ENCODE measurements around the gene TACSTD2. TPM values are rescaled to one million over a fixed set of nuclear protein-coding genes. Genes with fewer than 3 reads are reported as not detected.

Gene TACSTD2
- total and polyA plus RNA-seq, 2 donors (not counting 1 experiment from before 2014, with no cell fraction given) = not detected

- no peak overlapping the region for H3K27ac ChIP-seq (ENCODE audit: low read length in 2 of 2)
- Mint-ChIP-seq H3K27ac (no peak overlapping the region), H3K4me3 (no peak overlapping the region), H3K27me3 (peaks cover 61% of the 10 kb centered on the region), H3K9me3 (ENCODE audit: insufficient read depth) (no peaks in the 10 kb centered on the region), H3K4me1 (no peaks in the 10 kb centered on the region)
- no peaks in the 10 kb centered on the region for H3K9me3 ChIP-seq (ENCODE audit: control extremely low read depth in 1 of 3, control insufficient read depth in 2 of 3, insufficient read depth in 1 of 3, low read length in 2 of 3)
- intact Hi-C loops (cut with micrococcal nuclease) = no loop called here
- H3K4me1 ChIP-seq (ENCODE audit: control insufficient read depth in 2 of 2, insufficient read depth in 2 of 2, low read length in 2 of 2) = no peaks in the 10 kb centered on the region
- 19% methylated on average over 5 of the region's 6 CpGs for WGBS (ENCODE audit: insufficient coverage)
- H3K4me3 ChIP-seq (ENCODE audit: control extremely low read depth in 1 of 5, extremely low read depth in 1 of 5, insufficient read depth in 1 of 5, low read depth in 2 of 5, low read length in 4 of 5) = no peak overlapping the region
- DNase-seq (no peak), ATAC-seq (ENCODE audit: low read depth) (no peak)
- no peaks in the 10 kb centered on the region for H3K36me3 ChIP-seq (replicated peaks in 1 of 2; ENCODE audit: control extremely low read depth in 1 of 2, control insufficient read depth in 1 of 2, extremely low read depth in 1 of 2, insufficient read depth in 2 of 2, low read length in 1 of 2)
- no peaks in the 10 kb centered on the region for H4K20me1 ChIP-seq (ENCODE audit: control insufficient read depth, insufficient read depth, low read length, poor library complexity, severe bottlenecking)
- TF ChIP-seq CTCF (IDR thresholded peaks at IDR 0.05) = no peak
- TF ChIP-seq EZH2 (IDR thresholded peaks at IDR 0.05; ENCODE audit: borderline replicate concordance, insufficient read depth, low read depth, low read length, poor library complexity, severe bottlenecking) = no peak
- peaks cover 0 to 4% (median 2%) of the 10 kb centered on the region in 4 experiments for H3K27me3 ChIP-seq (replicated peaks in 1 of 4; ENCODE audit: control extremely low read depth in 1 of 4, control insufficient read depth in 3 of 4, insufficient read depth in 4 of 4, low read length in 3 of 4)
- H3K79me2 ChIP-seq (ENCODE audit: control insufficient read depth, insufficient read depth, low read length) = no peaks in the 10 kb centered on the region
- POLR2A ChIA-PET = no interaction called here
- H3K9ac ChIP-seq (ENCODE audit: low read length) = no peak overlapping the region
- H3K4me2 ChIP-seq (replicated peaks; ENCODE audit: low read depth, low read length, poor library complexity, severe bottlenecking) = no peak overlapping the region
- H2AFZ ChIP-seq (ENCODE audit: insufficient read depth, low read depth, low read length, poor library complexity, severe bottlenecking) = no peak overlapping the region
- CTCF ChIA-PET = no interaction called here
These were observed 20.9 kb upstream of the TACSTD2 start for GRCh38 chr1:58597996-58598395.

- Histone ChIP-seq H2AFZ (ENCODE audit: insufficient read depth, low read depth, low read length, poor library complexity, severe bottlenecking) (no peak overlapping the region), H3K4me3 (ENCODE audit: control extremely low read depth in 1 of 5, extremely low read depth in 1 of 5, insufficient read depth in 1 of 5, low read depth in 2 of 5, low read length in 4 of 5) (no peak overlapping the region), H3K79me2 (ENCODE audit: control insufficient read depth, insufficient read depth, low read length) (no peaks in the 10 kb centered on the region), H3K4me2 (replicated peaks; ENCODE audit: low read depth, low read length, poor library complexity, severe bottlenecking) (no peak overlapping the region), H3K9me3 (ENCODE audit: control extremely low read depth in 1 of 3, control insufficient read depth in 2 of 3, insufficient read depth in 1 of 3, low read length in 2 of 3) (no peaks in the 10 kb centered on the region), H4K20me1 (ENCODE audit: control insufficient read depth, insufficient read depth, low read length, poor library complexity, severe bottlenecking) (no peaks in the 10 kb centered on the region), H3K27me3 (replicated peaks in 1 of 4; ENCODE audit: control extremely low read depth in 1 of 4, control insufficient read depth in 3 of 4, insufficient read depth in 4 of 4, low read length in 3 of 4) (peaks cover 0 to 4% (median 2%) of the 10 kb centered on the region in 4 experiments), H3K9ac (ENCODE audit: low read length) (no peak overlapping the region), H3K36me3 (replicated peaks in 1 of 2; ENCODE audit: control extremely low read depth in 1 of 2, control insufficient read depth in 1 of 2, extremely low read depth in 1 of 2, insufficient read depth in 2 of 2, low read length in 1 of 2) (no peaks in the 10 kb centered on the region), H3K27ac (ENCODE audit: low read length in 2 of 2) (no peak overlapping the region), H3K4me1 (ENCODE audit: control insufficient read depth in 2 of 2, insufficient read depth in 2 of 2, low read length in 2 of 2) (no peaks in the 10 kb centered on the region)
- DNase-seq = no peak
- no peak for TF ChIP-seq CTCF (IDR thresholded peaks at IDR 0.05)
- WGBS (ENCODE audit: insufficient coverage) = 81% methylated on average over 9 of the region's 9 CpGs
- Mint-ChIP-seq H3K4me1 (no peaks in the 10 kb centered on the region), H3K27ac (no peak overlapping the region), H3K9me3 (ENCODE audit: insufficient read depth) (no peaks in the 10 kb centered on the region), H3K4me3 (no peak overlapping the region), H3K27me3 (peaks cover 58% of the 10 kb centered on the region)
- ChIA-PET POLR2A (no interaction called here), CTCF (no interaction called here)
- intact Hi-C loops (cut with micrococcal nuclease) = no loop called here
- no peak for ATAC-seq (ENCODE audit: low read depth)
These were observed 20.0 kb upstream of the TACSTD2 start for GRCh38 chr1:58597076-58597475.
